Kidney tubule cell (primary cell): Measurements from ENCODE around the gene SCN4A.
A peak's percentile ranks its signal among the peaks of the same experiment; 100 is the strongest.
"Not testable (repeated sequence)": the region's sequence is repeated elsewhere in the genome, so short reads cannot be mapped to it uniquely, and the experiment has no call there.

ENCODE experiments used
- DNase-seq: peaks from one replicate; pipeline ENCODE4 v3.0.0-alpha.2; 2018; ENCODE audit warnings: low spot score

SCN4A gene

GRCh38 chr17:63972796-63973195, at the start of gene SCN4A:
Gene SCN4A (minus strand): TSS chr17:63972918. CDS start chr17:63972841, 77 bp downstream.
- no peak for DNase-seq

DNA sequence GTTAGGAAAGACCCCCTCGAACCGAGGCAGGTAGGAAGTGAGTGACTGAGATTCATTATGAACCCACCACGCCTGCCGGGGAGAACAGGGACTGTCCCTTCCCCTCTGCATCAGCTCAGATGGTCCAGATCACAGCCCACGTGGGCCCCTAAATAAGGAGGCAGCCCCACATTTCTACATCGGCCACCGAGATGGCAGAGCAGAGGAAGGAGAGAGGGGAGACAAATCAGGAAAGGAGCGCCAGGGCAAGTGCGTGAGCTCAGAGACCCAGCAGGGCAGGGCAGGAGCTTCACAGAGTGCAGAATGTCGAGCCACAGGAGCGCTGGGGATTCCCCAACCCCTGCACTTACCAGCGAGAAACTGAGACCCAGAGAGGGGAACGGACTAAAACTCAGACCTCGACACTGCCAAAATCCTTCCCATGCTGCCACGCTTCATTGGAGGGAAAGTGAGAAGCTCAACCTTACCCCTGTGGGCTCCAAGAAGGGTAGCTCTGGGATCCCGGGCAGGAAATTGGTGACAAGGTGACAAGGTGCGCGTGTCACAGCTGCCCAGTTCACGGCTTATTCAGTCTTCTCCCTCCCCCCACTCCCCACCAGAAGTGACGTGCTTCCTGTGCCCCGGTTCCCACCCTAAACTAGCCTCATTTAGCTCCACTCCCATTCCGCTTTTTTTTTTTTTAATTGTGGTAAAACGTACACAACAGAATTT, 47.5 kb upstream of the SCN4A start, which contains the start of gene ICAM2:
TSS of gene ICAM2 (minus strand) at position 578 of the 711 bp plus-strand sequence. CDS start 13,942 bp downstream, outside the sequence.
- DNase-seq = peak; percentile 48

- not testable (repeated sequence) for DNase-seq
Measured at GRCh38 chr17:64019551-64019961, 46.8 kb upstream of the SCN4A start.

DNA sequence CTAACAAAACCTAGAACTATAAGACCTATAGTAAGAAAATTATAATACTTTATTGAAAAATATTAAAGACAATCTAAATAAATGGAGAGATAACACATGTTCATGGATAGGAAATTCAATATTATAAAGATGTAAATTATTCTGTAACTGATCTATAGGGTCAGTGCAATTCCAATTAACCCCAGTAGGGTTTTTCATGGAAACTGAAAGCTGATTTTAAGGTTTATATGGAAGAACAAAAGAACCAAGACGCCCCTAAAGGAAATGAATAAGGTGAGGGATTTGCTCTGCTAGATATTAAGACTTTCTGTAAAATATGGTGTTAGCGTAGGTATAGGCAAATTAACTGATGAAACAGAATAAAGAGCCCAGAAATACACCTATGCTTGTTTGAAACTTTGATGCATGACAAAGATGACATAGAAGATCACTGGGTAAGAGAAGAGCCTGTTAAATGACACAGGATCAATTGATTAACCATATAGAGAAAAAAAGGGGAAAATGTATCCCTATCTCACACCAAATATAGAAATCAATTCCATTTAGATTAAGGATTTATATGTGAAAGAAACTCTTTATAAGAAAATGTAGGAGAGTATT, 44.8 kb upstream of the SCN4A start:
- no peak for DNase-seq

GRCh38 chr17:64016974-64017373, 44.3 kb upstream of the SCN4A start:
- no peak for DNase-seq

- DNase-seq = no peak
Measured at GRCh38 chr17:64016231-64016784, 43.6 kb upstream of the SCN4A start.

- DNase-seq = no peak
Measured at GRCh38 chr17:64015447-64015846, 42.7 kb upstream of the SCN4A start.

- peak; percentile 78 for DNase-seq
Measured at GRCh38 chr17:64009571-64010402, 37.1 kb upstream of the SCN4A start.

DNA sequence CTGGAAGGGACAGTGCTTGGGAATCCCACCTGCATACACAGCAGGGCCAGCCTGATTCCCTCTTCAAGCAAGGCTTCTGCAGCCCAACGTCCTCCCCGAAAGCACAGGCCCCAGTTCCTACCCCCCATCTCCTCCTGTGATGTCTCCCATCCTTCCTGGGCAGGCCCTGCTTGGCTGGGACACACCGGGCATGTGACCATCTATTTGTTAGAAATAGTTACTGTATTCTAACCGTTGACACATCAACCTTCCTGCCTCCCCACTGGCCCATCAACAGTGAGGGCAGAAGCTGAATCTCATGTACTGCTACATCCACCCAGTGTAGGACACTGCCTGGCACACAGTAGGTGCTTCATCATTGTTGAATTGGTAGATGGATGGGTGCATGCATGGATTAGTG, 36.1 kb upstream of the SCN4A start:
- no peak for DNase-seq

- no peak for DNase-seq
Measured at GRCh38 chr17:64008346-64008745, 35.6 kb upstream of the SCN4A start.

GRCh38 chr17:64007838-64008282, 35.1 kb upstream of the SCN4A start:
- no peak for DNase-seq

- not testable (repeated sequence) for DNase-seq
Measured at GRCh38 chr17:64007089-64007837, 34.5 kb upstream of the SCN4A start.

DNA sequence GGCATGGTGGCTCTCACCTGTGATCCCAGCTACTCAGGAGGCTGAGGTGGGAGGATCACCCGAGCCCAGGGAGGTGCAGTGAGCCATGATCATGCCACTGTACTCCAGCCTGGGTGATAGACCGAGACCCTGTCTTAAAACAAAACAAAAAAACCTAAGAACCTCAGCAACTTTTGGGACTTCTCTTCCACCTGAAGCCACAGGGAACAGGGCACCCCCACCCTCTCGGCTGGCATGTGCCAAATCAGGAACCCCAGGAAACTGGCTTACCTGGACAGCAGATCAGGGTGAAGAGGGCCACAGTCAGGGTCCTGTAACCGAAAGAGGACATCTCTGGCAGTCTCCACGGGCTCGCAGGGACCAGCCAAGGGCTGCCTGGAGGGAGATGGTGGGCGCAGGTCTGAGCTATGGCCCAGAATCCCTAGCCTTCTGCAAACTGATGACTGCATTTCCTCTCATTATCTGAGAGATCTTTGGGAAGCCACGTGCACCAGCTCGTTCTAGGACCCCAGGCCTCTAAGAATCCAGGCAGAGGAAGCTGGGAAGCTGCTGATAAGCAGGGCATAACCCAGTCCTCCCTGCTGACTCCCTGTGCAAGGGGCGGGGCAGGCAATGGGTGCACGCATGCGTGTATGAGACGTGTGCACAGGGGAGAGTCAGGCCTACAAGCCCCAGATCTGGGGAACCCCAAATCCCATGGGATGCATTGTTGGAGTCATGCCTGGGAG, 33.8 kb upstream of the SCN4A start:
- no peak for DNase-seq

- DNase-seq = peak; percentile 64
Measured at GRCh38 chr17:64005734-64006167, 33.0 kb upstream of the SCN4A start.

DNA sequence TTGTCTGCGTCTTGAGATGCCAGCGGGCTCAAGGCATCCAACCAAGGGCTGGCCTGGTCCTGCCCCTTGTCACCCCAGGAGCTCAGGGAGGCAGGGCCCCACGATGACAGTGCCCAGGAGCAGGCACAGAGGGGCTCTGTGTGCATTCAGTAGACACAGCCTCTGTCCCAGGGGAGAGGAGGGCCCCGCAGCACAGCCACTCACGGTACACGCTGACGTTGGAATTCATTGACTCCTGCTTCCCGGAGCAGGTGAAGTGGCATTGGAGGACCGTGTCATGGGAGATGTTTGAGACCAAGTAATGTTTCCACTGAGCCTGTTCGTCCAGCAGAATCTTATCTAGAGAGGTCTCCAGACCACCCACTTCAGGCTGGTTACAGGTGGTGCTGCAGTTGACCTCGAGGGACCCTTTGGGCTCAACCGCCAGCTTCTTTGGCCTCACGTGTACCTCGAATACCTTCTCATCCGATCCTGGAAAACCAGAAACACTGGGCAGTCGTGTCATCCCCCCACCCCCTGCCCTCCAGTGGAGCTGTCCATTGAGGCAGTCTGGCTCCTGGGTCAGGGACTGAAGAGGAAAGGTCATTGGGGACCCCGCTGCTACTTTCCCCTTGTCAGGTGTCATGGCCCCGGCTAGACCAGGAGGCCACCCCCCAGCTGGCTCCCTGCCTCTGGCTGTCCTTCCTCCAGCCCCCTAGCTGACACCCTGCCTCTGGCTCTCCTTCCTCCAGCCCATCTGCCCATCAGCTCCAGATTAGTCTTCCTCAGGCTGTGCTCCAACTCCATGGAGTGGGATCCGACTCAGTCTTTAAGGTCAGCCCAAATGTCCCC, 32.4 kb upstream of the SCN4A start:
- no peak for DNase-seq

GRCh38 chr17:64004218-64004770, 31.6 kb upstream of the SCN4A start:
- no peak for DNase-seq

DNA sequence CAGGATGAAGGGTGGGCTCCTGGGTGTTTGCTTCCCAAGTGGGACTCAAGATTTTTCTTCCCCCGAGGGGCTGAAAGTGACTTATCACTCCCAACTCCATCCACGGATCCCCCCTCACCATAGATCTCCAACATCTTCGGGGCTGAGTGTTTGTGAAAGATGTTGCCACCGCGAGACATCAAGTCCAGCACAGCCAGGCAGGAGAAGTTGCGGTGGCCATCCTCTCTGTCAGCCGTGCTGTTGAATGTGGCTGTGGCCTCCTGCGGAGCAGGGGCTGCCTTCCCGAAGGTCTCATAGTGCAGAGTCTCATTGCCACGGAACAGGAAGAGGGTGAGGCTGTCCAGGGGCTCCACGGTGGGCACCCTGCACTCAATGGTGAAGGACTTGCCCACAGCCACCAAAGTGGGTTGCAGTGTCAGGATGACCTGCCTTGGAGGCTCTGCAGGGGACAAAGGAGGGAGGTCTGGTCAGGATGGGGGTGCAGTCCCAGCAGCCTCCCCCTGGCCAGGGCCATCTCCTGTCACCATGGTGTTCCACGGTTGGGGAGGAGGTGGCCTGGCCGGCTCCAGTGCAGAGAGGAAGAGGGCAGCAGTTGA, 30.9 kb upstream of the SCN4A start:
- DNase-seq = no peak

DNA sequence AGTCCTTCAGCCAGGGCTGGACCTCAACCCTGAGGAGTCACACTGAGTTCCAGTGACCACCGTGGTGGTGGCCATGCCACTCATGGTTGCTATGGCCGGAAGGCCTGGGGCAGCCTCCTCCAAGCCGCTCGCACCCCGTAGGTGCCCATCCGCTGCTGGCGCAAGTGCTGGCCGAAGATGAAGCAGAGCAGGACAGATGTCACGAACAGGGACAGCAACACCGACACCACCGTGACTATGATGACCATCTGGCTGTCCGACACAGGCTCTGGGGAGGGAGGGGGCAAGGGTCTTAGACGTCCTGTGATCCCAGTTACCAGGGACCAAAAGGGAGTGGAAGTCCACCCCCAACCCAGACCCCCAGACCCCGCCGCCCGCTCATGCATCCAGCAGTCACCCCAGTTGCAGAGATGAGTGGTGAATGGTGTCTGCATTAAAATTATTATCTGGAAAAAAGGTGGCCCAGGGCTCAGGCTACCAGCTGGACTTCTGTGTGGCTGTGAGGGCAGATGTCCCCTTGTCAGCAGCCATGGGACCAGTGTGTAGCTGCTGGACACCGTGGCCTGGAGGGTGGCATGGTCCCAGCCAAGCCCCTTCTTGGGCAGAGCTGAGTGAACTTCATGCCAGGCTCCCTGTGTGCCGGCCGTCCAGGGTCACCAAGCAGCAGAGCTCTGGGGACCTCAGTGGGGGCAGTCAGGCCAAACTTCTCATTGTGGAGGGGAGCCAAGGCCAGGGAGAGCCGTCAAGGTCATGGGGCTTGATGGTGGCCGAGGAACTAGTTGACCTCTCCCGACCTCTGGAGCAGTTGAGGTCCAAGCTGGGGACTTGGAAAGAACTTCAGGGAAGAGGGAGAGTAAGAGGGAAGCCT, 30.2 kb upstream of the SCN4A start:
- DNase-seq = no peak
